ENCODE results near the gene OXCT1.

OXCT1 gene

GRCh38 chr5:41869724-41870626, at the start of gene OXCT1:
Gene OXCT1 (minus strand): TSS chr5:41870425. CDS start chr5:41870358, 67 bp downstream.
- peak; percentile 87 for DNase-seq (ENCODE audit: low spot score)

GRCh38 chr5:41918105-41918504, 47.9 kb upstream of the OXCT1 start:
- no peak for DNase-seq (ENCODE audit: low spot score)

- peak; percentile 68 for DNase-seq (ENCODE audit: low spot score)
These were observed 38.3 kb upstream of the OXCT1 start for GRCh38 chr5:41908374-41909079.

- no peak for DNase-seq (ENCODE audit: low spot score)
These were observed 35.9 kb upstream of the OXCT1 start for GRCh38 chr5:41906151-41906550.

DNA sequence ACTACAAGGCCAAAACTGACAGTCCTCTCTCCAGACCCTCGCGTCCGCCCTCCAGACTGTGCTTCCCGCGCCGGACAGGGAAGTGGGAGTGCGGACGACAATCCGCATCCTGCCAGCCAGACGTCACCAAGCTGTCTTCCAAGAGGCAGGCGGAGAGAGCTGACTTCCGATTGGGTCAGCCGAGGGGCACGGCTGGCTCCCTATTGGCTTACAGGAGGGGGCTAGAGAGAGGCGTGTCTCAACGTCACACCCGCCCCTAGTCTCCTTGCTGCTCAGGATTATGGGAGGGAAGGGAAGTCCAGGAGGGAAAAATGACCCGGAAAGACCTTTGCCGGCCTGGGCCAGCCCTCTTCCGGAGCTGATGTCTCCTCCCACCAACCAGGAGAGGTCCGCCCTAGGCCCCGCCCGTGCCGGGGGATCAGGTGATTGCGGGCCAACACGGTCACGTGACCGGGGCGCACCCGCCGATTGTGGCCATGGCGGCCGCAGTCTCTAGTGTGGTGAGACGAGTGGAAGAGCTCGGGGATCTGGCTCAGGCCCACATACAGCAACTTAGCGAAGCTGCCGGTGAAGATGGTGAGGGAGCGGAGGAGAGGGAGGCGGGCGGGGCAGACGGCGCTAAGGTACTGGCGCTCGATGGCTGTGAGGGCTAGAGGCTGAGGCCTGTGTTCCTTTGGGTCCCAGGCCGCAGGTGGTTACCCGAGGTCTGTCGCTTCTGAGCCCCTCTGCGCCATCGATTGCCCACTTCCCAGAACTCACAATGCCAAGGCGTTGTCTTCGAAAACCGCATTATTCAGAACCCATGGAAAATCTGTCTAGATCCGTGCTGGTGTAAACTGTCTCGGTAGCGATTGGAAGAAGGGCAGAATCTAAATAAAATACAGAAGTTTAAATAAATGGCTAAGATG, 33.9 kb upstream of the OXCT1 start, which contains the start of gene RIMOC1:
Gene RIMOC1 (plus strand): TSS at position 453 of the 908 bp plus-strand sequence. CDS start 24 bp downstream, at position 477.
- DNase-seq (ENCODE audit: low spot score), result peak; percentile 100

- no peak for DNase-seq (ENCODE audit: low spot score)
These were observed 33.2 kb upstream of the OXCT1 start for GRCh38 chr5:41903382-41903891.

- DNase-seq (ENCODE audit: low spot score), result no peak
These were observed 26.0 kb upstream of the OXCT1 start for GRCh38 chr5:41896230-41896629.

- no peak for DNase-seq (ENCODE audit: low spot score)
These were observed 23.0 kb upstream of the OXCT1 start for GRCh38 chr5:41893074-41893851.

- no peak for DNase-seq (ENCODE audit: low spot score)
These were observed 21.8 kb upstream of the OXCT1 start for GRCh38 chr5:41892031-41892430.

DNA sequence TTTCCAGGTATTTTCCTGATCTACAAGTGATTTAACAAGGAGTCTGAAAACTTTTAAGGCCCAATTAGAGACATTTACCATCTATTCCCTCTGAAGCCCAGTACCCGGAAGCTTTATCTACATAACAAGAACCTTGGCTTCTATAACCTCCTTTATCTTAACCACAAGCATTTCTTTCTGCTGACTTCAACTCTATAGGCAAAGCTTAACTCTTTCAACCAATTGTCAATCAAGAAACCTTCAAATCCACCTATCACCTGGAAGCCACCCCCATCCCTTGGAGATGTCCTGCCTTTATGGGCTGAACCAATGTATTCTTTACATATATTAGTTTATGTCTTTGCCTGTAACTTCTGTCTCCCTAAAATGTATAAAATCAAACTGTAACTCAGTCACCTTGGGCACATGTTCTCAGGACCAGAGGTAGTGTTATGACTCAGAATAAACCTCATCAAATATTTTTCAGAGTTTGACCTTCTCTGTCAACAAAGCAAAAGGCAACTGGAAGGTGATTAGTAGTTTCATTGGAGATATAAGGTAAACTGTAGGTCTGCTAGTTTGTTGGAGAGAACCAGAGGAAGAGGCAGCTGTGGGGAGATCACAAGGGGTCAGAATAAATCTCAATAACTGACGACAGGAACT, 21.0 kb upstream of the OXCT1 start:
- no peak for DNase-seq (ENCODE audit: low spot score)

DNA sequence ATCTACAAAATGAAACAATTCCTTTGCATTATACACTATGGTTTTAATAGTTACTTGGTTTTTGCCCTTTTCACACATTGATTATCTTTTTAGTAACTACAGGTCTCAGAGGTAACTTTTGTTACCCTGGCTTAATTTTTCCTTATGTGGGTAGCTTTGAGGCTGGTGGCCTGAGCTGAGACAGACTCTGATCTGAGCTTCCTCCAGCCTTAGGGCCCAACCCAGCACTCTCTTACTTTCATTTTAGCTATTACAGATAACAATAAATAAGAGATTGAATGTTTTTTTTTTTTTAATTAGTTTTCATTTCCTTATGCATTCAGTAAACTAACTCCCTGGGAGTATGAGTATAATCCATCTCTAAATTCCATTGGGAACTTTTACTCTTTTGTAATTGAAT, 15.1 kb upstream of the OXCT1 start:
- no peak for DNase-seq (ENCODE audit: low spot score)

DNA sequence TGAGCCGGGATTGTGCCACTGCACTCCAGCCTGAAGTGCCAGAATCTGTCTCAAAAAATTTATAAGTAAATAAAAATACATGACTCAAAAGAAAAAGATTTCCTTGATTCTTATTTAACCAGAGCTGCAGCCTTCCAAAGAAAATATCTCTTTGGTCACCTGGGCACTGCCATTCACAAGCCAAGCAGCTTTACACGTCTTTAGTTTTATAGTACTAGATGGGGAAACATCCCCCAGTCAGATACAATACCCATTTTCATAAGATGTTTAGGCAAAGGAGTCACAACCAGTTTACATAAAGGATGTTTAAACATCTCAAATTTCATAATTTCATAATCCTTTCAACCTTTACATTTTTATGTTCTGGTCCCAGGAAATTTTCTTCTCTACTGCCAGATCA, 13.7 kb upstream of the OXCT1 start:
- DNase-seq (ENCODE audit: low spot score), result no peak

DNA sequence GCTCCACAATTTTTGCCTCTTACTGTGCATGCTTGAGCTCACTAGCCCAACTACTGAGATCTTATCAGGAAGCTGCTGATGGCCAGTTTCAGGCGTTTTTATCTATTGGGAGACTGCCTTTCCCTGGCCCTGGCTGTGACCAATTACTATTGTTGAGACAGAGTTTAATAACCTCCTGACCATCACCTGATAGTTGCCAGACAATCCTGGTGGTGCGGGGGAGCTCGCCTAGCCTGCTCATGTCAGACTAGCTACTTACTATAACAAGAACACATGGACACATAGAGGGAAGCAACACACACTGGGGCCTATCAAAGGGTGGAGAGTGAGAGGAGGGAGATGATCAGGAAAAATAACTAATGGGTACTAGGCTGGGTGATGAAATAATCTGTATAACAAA, 13.0 kb upstream of the OXCT1 start:
- no peak for DNase-seq (ENCODE audit: low spot score)

- no peak for DNase-seq (ENCODE audit: low spot score)
These were observed 12.5 kb upstream of the OXCT1 start for GRCh38 chr5:41882765-41883164.

DNA sequence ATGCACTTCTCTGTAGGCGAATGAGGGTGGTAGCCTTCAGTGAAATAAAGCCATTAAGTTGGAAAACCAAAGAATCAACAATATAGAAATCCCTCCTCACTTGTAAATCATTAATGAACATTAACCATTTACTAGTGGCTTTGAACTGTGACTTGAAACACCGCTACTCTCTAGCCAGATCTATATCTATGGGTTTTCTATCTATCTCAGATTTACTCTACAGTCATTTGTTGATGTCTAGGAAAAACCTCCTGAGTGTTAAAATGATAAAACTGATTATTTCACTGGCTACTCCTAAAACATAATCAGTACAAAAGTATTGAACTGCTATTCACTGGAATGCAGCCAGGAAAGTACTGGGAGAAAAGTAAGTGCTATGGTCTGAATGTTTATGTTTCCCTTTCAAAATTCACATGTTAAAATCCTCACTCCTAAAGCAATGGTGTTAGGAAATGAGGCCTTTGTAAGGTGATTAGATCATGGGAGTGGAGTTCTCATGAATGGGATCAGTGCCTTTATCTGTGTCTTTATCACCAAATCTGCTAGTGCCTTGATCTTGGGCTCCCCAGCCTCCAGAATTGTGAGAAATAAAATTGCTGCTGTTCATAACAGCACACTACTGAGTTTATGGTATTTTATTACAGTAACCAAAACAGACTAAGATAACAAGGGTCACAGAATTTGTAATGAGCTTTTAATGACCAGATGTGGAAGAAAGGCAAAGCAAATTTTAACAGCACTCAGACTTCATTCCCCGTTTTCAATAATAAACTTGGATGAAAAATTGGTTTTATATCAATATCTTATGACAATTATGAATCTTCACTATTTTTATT, 8.6 kb upstream of the OXCT1 start:
- peak; percentile 12 for DNase-seq (ENCODE audit: low spot score)

GRCh38 chr5:41878173-41878572, 7.9 kb upstream of the OXCT1 start:
- no peak for DNase-seq (ENCODE audit: low spot score)

- DNase-seq (ENCODE audit: low spot score), result no peak
These were observed 7.2 kb upstream of the OXCT1 start for GRCh38 chr5:41877408-41877807.

DNA sequence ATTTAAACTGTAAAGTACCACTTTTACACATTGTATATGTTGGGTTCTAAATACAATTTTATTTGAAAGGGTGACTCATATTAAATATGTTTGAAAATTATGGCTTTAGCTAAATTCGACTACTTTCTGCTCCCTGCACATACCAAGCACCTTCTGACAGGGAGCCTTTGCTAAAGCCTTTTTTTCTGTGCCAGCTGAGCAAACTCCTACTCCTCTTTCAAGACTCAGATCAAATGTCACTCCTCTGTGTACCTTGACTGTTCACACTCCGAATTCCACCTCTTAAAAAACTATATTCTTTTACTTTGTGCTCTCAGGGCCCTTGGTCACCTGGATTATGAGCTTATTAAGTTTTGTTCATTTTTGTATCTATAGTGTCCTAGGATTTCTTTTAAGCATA, 6.5 kb upstream of the OXCT1 start:
- DNase-seq (ENCODE audit: low spot score), result no peak

- no peak for DNase-seq (ENCODE audit: low spot score)
These were observed 4.9 kb upstream of the OXCT1 start for GRCh38 chr5:41875121-41875520.
